Vagina (tissue), 2 donors: Measurements from ENCODE around the gene ATP11A.

Source experiments
- CTCF ChIP-seq, 3 experiments: fragments of 450-650 bp in 2 of 3; fragments of 200-600 bp in 1 of 3; sonication (generic) in 1 of 3; IDR thresholded peaks; one replicate each; pipeline ENCODE4 v1.5.1; 2017 to 2019; ENCODE audit warnings: antibody characterized with exemption in 3 of 3, mild to moderate bottlenecking in 2 of 3, moderate library complexity in 2 of 3
- POLR2A ChIP-seq, 2 donors: fragments of 450-650 bp; IDR thresholded peaks; one replicate each; pipeline ENCODE4 v1.6.1; 2017; ENCODE audit warnings: antibody characterized with exemption in 2 of 2, mild to moderate bottlenecking in 2 of 2, moderate library complexity in 2 of 2
- POLR2AphosphoS5 ChIP-seq, 2 donors: sonication (generic); formaldehyde crosslinking; IDR thresholded peaks; one replicate each; pipeline ENCODE4 v1.9.0; 2017; ENCODE audit warnings: antibody characterized with exemption in 2 of 2, mild to moderate bottlenecking in 2 of 2, low read depth in 1 of 2; ENCODE audit not compliant: insufficient read depth in 1 of 2

GRCh38 chr13:112779856-112780604 is 90.2 kb downstream of the ATP11A start:
- no peak for TF ChIP-seq CTCF (IDR thresholded peaks at IDR 0.05)
- no peak for TF ChIP-seq POLR2AphosphoS5 (IDR thresholded peaks at IDR 0.05; ENCODE audit: insufficient read depth in 1 of 2, low read depth in 1 of 2)
- no peak for TF ChIP-seq POLR2A (IDR thresholded peaks at IDR 0.05)
